GM19372 (cell line): ENCODE measurements around the gene P2RY1.
A peak's percentile ranks its signal among the peaks of the same experiment; 100 is the strongest.
"Not testable (repeated sequence)": the region's sequence is repeated elsewhere in the genome, so short reads cannot be mapped to it uniquely, and the experiment has no call there.

ENCODE experiments used
- ATAC-seq: cut with Tn5 transposase; IDR thresholded peaks from one replicate; pipeline ENCODE4 v1.9.1; 2021; ENCODE audit warnings: mild to moderate bottlenecking, low read depth, moderate library complexity; ENCODE audit not compliant: unreplicated experiment

Gene P2RY1

GRCh38 chr3:152835601-152836102 is 721 bp downstream of the P2RY1 start:
- peak; percentile 14 for ATAC-seq

- no peak for ATAC-seq
Measured at GRCh38 chr3:152836269-152836668, 1.3 kb downstream of the P2RY1 start.

- no peak for ATAC-seq
Measured at GRCh38 chr3:152839511-152839910, 4.6 kb downstream of the P2RY1 start.

- ATAC-seq = no peak
Measured at GRCh38 chr3:152841131-152841530, 6.2 kb downstream of the P2RY1 start.

- ATAC-seq = no peak
Measured at GRCh38 chr3:152842413-152842812, 7.5 kb downstream of the P2RY1 start.

- no peak for ATAC-seq
Measured at GRCh38 chr3:152843955-152844354, 9.0 kb downstream of the P2RY1 start.

GRCh38 chr3:152846572-152847202 is 11.8 kb downstream of the P2RY1 start:
- ATAC-seq = not testable (repeated sequence)

GRCh38 chr3:152847599-152847998 is 12.7 kb downstream of the P2RY1 start:
- not testable (repeated sequence) for ATAC-seq

- no peak for ATAC-seq
Measured at GRCh38 chr3:152849996-152850578, 15.2 kb downstream of the P2RY1 start.

GRCh38 chr3:152853196-152853595 is 18.3 kb downstream of the P2RY1 start:
- ATAC-seq = no peak

- no peak for ATAC-seq
Measured at GRCh38 chr3:152857082-152857481, 22.2 kb downstream of the P2RY1 start.

GRCh38 chr3:152858170-152858800 is 23.4 kb downstream of the P2RY1 start:
- ATAC-seq = no peak

- no peak for ATAC-seq
Measured at GRCh38 chr3:152860736-152861135, 25.8 kb downstream of the P2RY1 start.

GRCh38 chr3:152865668-152866245 is 30.8 kb downstream of the P2RY1 start:
- no peak for ATAC-seq

GRCh38 chr3:152870027-152870426 is 35.1 kb downstream of the P2RY1 start:
- ATAC-seq = no peak

GRCh38 chr3:152873314-152873713 is 38.4 kb downstream of the P2RY1 start:
- not testable (repeated sequence) for ATAC-seq

- no peak for ATAC-seq
Measured at GRCh38 chr3:152874896-152875749, 40.2 kb downstream of the P2RY1 start.

GRCh38 chr3:152879130-152879789 is 44.3 kb downstream of the P2RY1 start:
- ATAC-seq = no peak

GRCh38 chr3:152879790-152880174 is 44.9 kb downstream of the P2RY1 start:
- ATAC-seq = no peak

GRCh38 chr3:152885076-152885475 is 50.1 kb downstream of the P2RY1 start:
- ATAC-seq = no peak
